GM12878 (cell line): ENCODE results near the gene TTC8. TPM values are rescaled to one million over a fixed set of nuclear protein-coding genes. Genes with fewer than 3 reads are reported as not detected.

Experiments
- ATAC-seq: fragments of 200-7000 bp; cut with Tn5 transposase; 3 replicates; pipeline ENCODE4 v1.9.1; 2020; ENCODE audit warnings: mild to moderate bottlenecking, moderate library complexity
- BruUV-seq: library from RNA; stranded (reverse); fragments of 400-500 nt; replicated peaks from 2 replicates; lab custom pipeline; 2021; lab: Mats Ljungman, UMichigan
- CTCF ChIA-PET: fragments of 300-600 bp; sonication (Branson Sonifier 250); formaldehyde crosslinking; extraction: SDS; loops from one replicate; lab custom pipeline; 2021; ENCODE audit warnings: inconsistent platforms; lab: Yijun Ruan, JAX
- POLR2A ChIA-PET: fragments of 350-600 bp; formaldehyde crosslinking; extraction: SDS; loops from one replicate; lab custom pipeline; 2021; ENCODE audit warnings: inconsistent platforms; lab: Charles Lee
- RAD21 ChIA-PET: fragments of 300-600 bp; sonication (Branson Sonifier 250); formaldehyde crosslinking; loops from one replicate; lab custom pipeline; 2023; ENCODE audit warnings: antibody characterized with exemption; ENCODE audit not compliant: unreplicated experiment; lab: Charles Lee
- SMC1A ChIA-PET: fragments of 300-600 bp; sonication (Branson Sonifier 250); formaldehyde crosslinking; loops from one replicate; lab custom pipeline; 2023; ENCODE audit not compliant: unreplicated experiment, uncharacterized antibody; lab: Charles Lee
- DNase-seq: peaks from one replicate; pipeline ENCODE4 v3.0.0-alpha.2; 2011; ENCODE audit warnings: low read depth, low spot score
- FAIRE-seq: peaks from 3 replicates; lab custom pipeline; 2011; peaks lifted over from hg19 to GRCh38; lab: Jason Lieb, UNC
- H2AFZ ChIP-seq: 2 replicates; pipeline ENCODE4 v1.6.0; 2011; ENCODE audit warnings: low read depth, low read length, control low read depth; ENCODE audit not compliant: control insufficient read depth
- H3K27ac ChIP-seq: 2 replicates; pipeline ENCODE4 v1.5.1; 2011; ENCODE audit warnings: control low read depth; ENCODE audit not compliant: control insufficient read depth, insufficient read depth
- H3K27me3 ChIP-seq, 2 experiments: replicated peaks in 1 of 2; 2 replicates each; pipeline versions ENCODE4 v1.6.0 to v1.6.1; 2011; ENCODE audit warnings: low read length in 1 of 2; ENCODE audit not compliant: control insufficient read depth in 2 of 2, insufficient read depth in 2 of 2
- H3K36me3 ChIP-seq, 2 experiments: 2 replicates each; pipeline ENCODE4 v1.5.1; 2011; ENCODE audit warnings: low read length in 1 of 2; ENCODE audit not compliant: control insufficient read depth in 2 of 2, insufficient read depth in 2 of 2
- H3K4me1 ChIP-seq: 2 replicates; pipeline ENCODE4 v1.6.1; 2011; ENCODE audit warnings: mild to moderate bottlenecking, low read length, moderate library complexity, mixed read lengths; ENCODE audit not compliant: control insufficient read depth, insufficient read depth
- H3K4me2 ChIP-seq: 2 replicates; pipeline ENCODE4 v1.6.0; 2011; ENCODE audit warnings: control low read depth; ENCODE audit not compliant: control insufficient read depth, insufficient read depth
- H3K4me3 ChIP-seq: fragments of 200-600 bp; sonication (generic); 2 replicates; pipeline ENCODE4 v1.5.1; 2016
- H3K79me2 ChIP-seq: 2 replicates; pipeline ENCODE4 v1.6.0; 2011; ENCODE audit warnings: low read length; ENCODE audit not compliant: control insufficient read depth, insufficient read depth
- H3K9ac ChIP-seq: 2 replicates; pipeline ENCODE4 v1.8.0; 2011; ENCODE audit warnings: low read length, control low read depth, mixed read lengths; ENCODE audit not compliant: control insufficient read depth, insufficient read depth
- H3K9me3 ChIP-seq: replicated peaks from 3 replicates; pipeline ENCODE4 v1.5.1; 2011; ENCODE audit warnings: mild to moderate bottlenecking, low read length; ENCODE audit not compliant: control insufficient read depth, insufficient read depth
- H4K20me1 ChIP-seq: 2 replicates; pipeline ENCODE4 v1.6.0; 2011; ENCODE audit not compliant: control insufficient read depth, insufficient read depth
- BCL11A ChIP-seq: IDR thresholded peaks from 2 replicates; pipeline ENCODE4 v1.6.1; 2011; ENCODE audit warnings: low read depth, low read length
- EGR1 ChIP-seq, 2 experiments: IDR thresholded peaks; 1 replicate in 1 of 2; 2 replicates in 1 of 2; pipeline ENCODE4 v1.6.1; 2011 to 2012; ENCODE audit warnings: low read depth in 2 of 2, low read length in 2 of 2, borderline replicate concordance in 1 of 2, mild to moderate bottlenecking in 1 of 2, moderate library complexity in 1 of 2
- POLR2AphosphoS2 ChIP-seq: IDR thresholded peaks from 2 replicates; pipeline ENCODE4 v1.6.1; 2011; ENCODE audit warnings: low read depth, mild to moderate bottlenecking, low read length, improper control_type of control experiment, moderate library complexity
- REST ChIP-seq: IDR thresholded peaks from 2 replicates; pipeline ENCODE4 v1.6.1; 2012; ENCODE audit warnings: mild to moderate bottlenecking, low read depth, low read length
- SKIL ChIP-seq: fragments of 450-650 bp; IDR thresholded peaks from 2 replicates; pipeline ENCODE4 v1.6.1; 2017; ENCODE audit warnings: mild to moderate bottlenecking, low read depth, inconsistent platforms; ENCODE audit not compliant: poor library complexity, severe bottlenecking
- SREBF2 ChIP-seq: IDR thresholded peaks from 2 replicates; pipeline ENCODE4 v1.6.1; 2012; ENCODE audit warnings: mild to moderate bottlenecking, low read length
- TCF7 ChIP-seq: IDR thresholded peaks from 2 replicates; pipeline ENCODE4 v1.6.1; 2014; ENCODE audit warnings: antibody characterized with exemption, borderline replicate concordance
- in situ Hi-C: fragments of 300-500 bp; cut with MboI; formaldehyde crosslinking; loops from 9 replicates; pipeline ENCODE4 v1.14.3; 2018; ENCODE audit warnings: mixed read lengths
- intact Hi-C: fragments of 100-400 bp; cut with micrococcal nuclease; formaldehyde crosslinking; loops from one replicate; pipeline ENCODE4 v1.14.2; 2022; ENCODE audit not compliant: unreplicated experiment
- polyA plus RNA-seq, 11 experiments: library from polyadenylated mRNA; depleted of rRNA in 4 of 11; unstranded in 6 of 11; stranded (reverse) in 5 of 11; fragments of >200 nt; fragmentation: Nextera tagmentation in 4 of 11; fragmentation: Illumina TruSeq in 1 of 11; extraction: Ambion mirVana in 4 of 11; extraction: Trizol in 1 of 11; gene quantifications; 1 replicate in 1 of 11; 2 replicates in 10 of 11; pipeline versions ENCODE4 v1.2.1 to v1.2.3, GENCODE V29; 2011 to 2016; ENCODE audit warnings: inconsistent platforms in 2 of 11, missing spikeins in 2 of 11, low read depth in 1 of 11
- total RNA-seq, 4 experiments: library from RNA; depleted of rRNA in 3 of 4; stranded (reverse); fragments of >200 nt in 3 of 4; fragmentation: Illumina TruSeq in 1 of 4; extraction: Trizol in 1 of 4; gene quantifications; 2 replicates each; pipeline versions ENCODE4 v1.2.1 to v1.2.3, GENCODE V29; 2013 to 2021

TTC8 gene
- total and polyA plus RNA-seq, 10 of the 15 experiments (the other 5 are each of a cell fraction or from before 2014, with no cell fraction given) = 1.5 to 4.6 (median 2.5) TPM

GRCh38 chr14:88834883-88835431 lies 10.5 kb downstream of the TTC8 start (continued):
- TF ChIP-seq BCL11A = no peak
- TF ChIP-seq SKIL = no peak

GRCh38 chr14:88835661-88836060 lies 11.2 kb downstream of the TTC8 start:
- no peaks in the 10 kb centered on the region for H3K9me3 ChIP-seq
- no peak overlapping the region for H3K27ac ChIP-seq
- DNase-seq = no peak
- in situ Hi-C loops = no loop called here
- intact Hi-C loops = no loop called here
- no peak overlapping the region for H3K4me2 ChIP-seq
- TF ChIP-seq REST = no peak
- TF ChIP-seq TCF7 = no peak
- no peak for TF ChIP-seq EGR1 (IDR thresholded peaks at IDR 0.05; ENCODE audit: borderline replicate concordance in 1 of 2, low read depth in 2 of 2, low read length in 2 of 2)
- TF ChIP-seq POLR2AphosphoS2 = no peak
- TF ChIP-seq SREBF2 = no peak
- H4K20me1 ChIP-seq = no peaks in the 10 kb centered on the region
- ChIA-PET CTCF (interaction anchor here (0.7 kb wide), 1 partner anchor 174 kb away, joined by 3 read pairs; no protein-coding TSS in a partner anchor), SMC1A (interaction anchor here (1.5 kb wide), 1 partner anchor 9 kb away, joined by 3 read pairs; no protein-coding TSS in a partner anchor), POLR2A (no interaction called here), RAD21 (no interaction called here)
- H3K36me3 ChIP-seq = no peaks in the 10 kb centered on the region
- no peak overlapping the region for H2AFZ ChIP-seq
- H3K9ac ChIP-seq = no peak overlapping the region
- no peaks in the 10 kb centered on the region for H3K4me1 ChIP-seq
- no TSS peak for BruUV-seq
- no peaks in the 10 kb centered on the region for H3K79me2 ChIP-seq
- no peak for FAIRE-seq
- no peak for ATAC-seq
- no peaks in the 10 kb centered on the region for H3K27me3 ChIP-seq
- H3K4me3 ChIP-seq = no peak overlapping the region
